H1 (cell line): ENCODE data around the gene PDCD10. TPM values are rescaled to one million over a fixed set of nuclear protein-coding genes. Genes with fewer than 3 reads are reported as not detected.
A peak's percentile ranks its signal among the peaks of the same experiment; 100 is the strongest.

ENCODE experiments used
- CTCF ChIA-PET: fragments of 300-600 bp; sonication (Branson Sonifier 250); formaldehyde crosslinking; loops from one replicate; lab custom pipeline; 2021; ENCODE audit not compliant: partially characterized antibody; lab: Charles Lee
- POLR2A ChIA-PET: fragments of 300-600 bp; sonication (Branson Sonifier 250); formaldehyde crosslinking; loops from one replicate; lab custom pipeline; 2021; ENCODE audit warnings: inconsistent platforms; ENCODE audit not compliant: partially characterized antibody; lab: Charles Lee
- DNase-seq, 2 experiments: peaks; one replicate each; pipeline versions ENCODE4 v3.0.0 to v3.0.0-alpha.2; 2010 to 2022; ENCODE audit warnings: low spot score in 2 of 2, low read depth in 1 of 2, mixed read lengths in 1 of 2
- FAIRE-seq: peaks from 2 replicates; lab custom pipeline; 2011; peaks lifted over from hg19 to GRCh38; lab: Jason Lieb, UNC
- H2AFZ ChIP-seq: 2 replicates; pipeline ENCODE4 v1.8.1; 2012; ENCODE audit warnings: low read length, inconsistent platforms
- H2AK5ac ChIP-seq: 2 replicates; pipeline ENCODE4 v1.6.1; 2013; ENCODE audit warnings: low read depth, low read length
- H2BK120ac ChIP-seq: replicated peaks from 2 replicates; pipeline ENCODE3; 2013; ENCODE audit warnings: low read depth, low read length, inconsistent platforms
- H2BK12ac ChIP-seq: 2 replicates; pipeline ENCODE4 v1.6.1; 2013; ENCODE audit warnings: low read depth, low read length
- H2BK15ac ChIP-seq: 2 replicates; pipeline ENCODE4 v1.6.1; 2013; ENCODE audit warnings: low read length
- H2BK20ac ChIP-seq: 2 replicates; pipeline ENCODE4 v1.6.1; 2013; ENCODE audit warnings: low read length
- H2BK5ac ChIP-seq: 2 replicates; pipeline ENCODE4 v1.6.1; 2013; ENCODE audit warnings: low read depth, low read length
- H3K14ac ChIP-seq: 2 replicates; pipeline ENCODE4 v1.6.1; 2013; ENCODE audit warnings: inconsistent platforms; ENCODE audit not compliant: insufficient read length
- H3K18ac ChIP-seq: 2 replicates; pipeline ENCODE4 v1.6.1; 2013; ENCODE audit warnings: low read length; ENCODE audit errors: extremely low read depth
- H3K23ac ChIP-seq: 2 replicates; pipeline ENCODE4 v1.6.1; 2013; ENCODE audit warnings: inconsistent platforms; ENCODE audit not compliant: insufficient read length
- H3K23me2 ChIP-seq: 2 replicates; pipeline ENCODE4 v1.6.1; 2013; ENCODE audit warnings: low read depth, low read length
- H3K27ac ChIP-seq: 2 replicates; pipeline ENCODE4 v1.6.1; 2011; ENCODE audit warnings: low read depth, low read length, inconsistent platforms
- H3K27me3 ChIP-seq, 4 experiments: replicated peaks in 1 of 4; 1 replicate in 1 of 4; 2 replicates in 3 of 4; pipeline versions ENCODE4 v1.6.1 to v1.8.1; 2011 to 2013; ENCODE audit warnings: low read length in 3 of 4, mild to moderate bottlenecking in 3 of 4, inconsistent platforms in 2 of 4, mixed read lengths in 2 of 4, moderate library complexity in 1 of 4; ENCODE audit not compliant: control insufficient read depth in 3 of 4, insufficient read depth in 3 of 4; ENCODE audit errors: extremely low read depth in 1 of 4
- H3K36me3 ChIP-seq, 4 experiments: 2 replicates each; pipeline versions ENCODE4 v1.6.1 to v1.8.1; 2011 to 2013; ENCODE audit warnings: mild to moderate bottlenecking in 4 of 4, low read length in 3 of 4, moderate library complexity in 2 of 4, control low read depth in 1 of 4, inconsistent platforms in 1 of 4; ENCODE audit not compliant: insufficient read depth in 4 of 4, control insufficient read depth in 2 of 4
- H3K4ac ChIP-seq: replicated peaks from 2 replicates; pipeline ENCODE3; 2013; ENCODE audit warnings: low read length, low read depth, mixed read lengths, inconsistent platforms; ENCODE audit not compliant: insufficient read length
- H3K4me1 ChIP-seq, 4 experiments: replicated peaks in 1 of 4; 1 replicate in 1 of 4; 2 replicates in 3 of 4; pipeline versions ENCODE4 v1.6.1 to v1.8.1; 2011 to 2013; ENCODE audit warnings: low read length in 3 of 4, inconsistent platforms in 2 of 4, mixed read lengths in 1 of 4; ENCODE audit not compliant: insufficient read depth in 4 of 4, control insufficient read depth in 3 of 4
- H3K4me2 ChIP-seq, 2 experiments: 2 replicates each; pipeline versions ENCODE4 v1.6.1 to v1.8.1; 2011 to 2013; ENCODE audit warnings: low read depth in 2 of 2, low read length in 2 of 2, control low read depth in 1 of 2, inconsistent platforms in 1 of 2, mild to moderate bottlenecking in 1 of 2; ENCODE audit not compliant: insufficient read depth in 1 of 2
- H3K4me3 ChIP-seq, 4 experiments: fragments of 200-600, 300-600 bp in 1 of 4; sonication (generic), shearing (Covaris generic), sonication (Bioruptor Twin) in 1 of 4; 2 replicates each; pipeline versions ENCODE4 v1.5.1 to v1.8.1; 2011 to 2016; ENCODE audit warnings: low read length in 4 of 4, low read depth in 3 of 4, control low read depth in 2 of 4, inconsistent platforms in 2 of 4, mild to moderate bottlenecking in 2 of 4, mixed read lengths in 1 of 4, moderate library complexity in 1 of 4; ENCODE audit not compliant: insufficient read depth in 2 of 4; ENCODE audit errors: extremely low read depth in 1 of 4
- H3K56ac ChIP-seq: replicated peaks from 2 replicates; pipeline ENCODE3; 2013; ENCODE audit warnings: low read depth, mild to moderate bottlenecking, mixed read lengths, low read length, inconsistent platforms; ENCODE audit not compliant: insufficient read length
- H3K79me1 ChIP-seq: 2 replicates; pipeline ENCODE4 v1.6.1; 2013; ENCODE audit warnings: low read depth, low read length, control low read depth
- H3K79me2 ChIP-seq, 2 experiments: 2 replicates each; pipeline versions ENCODE4 v1.6.1 to v1.8.1; 2012 to 2013; ENCODE audit warnings: low read length in 2 of 2, mild to moderate bottlenecking in 2 of 2, inconsistent platforms in 1 of 2; ENCODE audit not compliant: insufficient read depth in 2 of 2, control insufficient read depth in 1 of 2
- H3K9ac ChIP-seq, 4 experiments: replicated peaks in 1 of 4; 1 replicate in 1 of 4; 2 replicates in 3 of 4; pipeline versions ENCODE4 v1.6.1 to v1.8.1; 2011 to 2013; ENCODE audit warnings: low read depth in 3 of 4, low read length in 3 of 4, control low read depth in 2 of 4, mild to moderate bottlenecking in 2 of 4, moderate library complexity in 2 of 4, inconsistent platforms in 1 of 4; ENCODE audit errors: extremely low read depth in 1 of 4
- H3K9me3 ChIP-seq, 2 experiments: 2 replicates each; pipeline versions ENCODE4 v1.6.1 to v1.8.1; 2012 to 2013; ENCODE audit warnings: mild to moderate bottlenecking in 2 of 2, moderate library complexity in 2 of 2, control low read depth in 1 of 2, inconsistent platforms in 1 of 2, low read depth in 1 of 2, low read length in 1 of 2, mixed read lengths in 1 of 2; ENCODE audit not compliant: insufficient read depth in 2 of 2
- H4K20me1 ChIP-seq, 2 experiments: replicated peaks in 1 of 2; 2 replicates each; pipeline versions ENCODE3 to v1.8.1; 2011 to 2013; ENCODE audit warnings: inconsistent platforms in 2 of 2, low read length in 2 of 2, mild to moderate bottlenecking in 1 of 2; ENCODE audit not compliant: insufficient read depth in 2 of 2, control insufficient read depth in 1 of 2
- H4K5ac ChIP-seq: 2 replicates; pipeline ENCODE4 v1.6.1; 2013; ENCODE audit warnings: low read length, low read depth, mixed read lengths, inconsistent platforms; ENCODE audit not compliant: insufficient read length
- H4K8ac ChIP-seq: 2 replicates; pipeline ENCODE4 v1.8.0; 2013; ENCODE audit warnings: mild to moderate bottlenecking, moderate library complexity, low read length, inconsistent platforms; ENCODE audit not compliant: insufficient read depth; ENCODE audit errors: extremely low read depth
- H4K91ac ChIP-seq: replicated peaks from 2 replicates; pipeline ENCODE3; 2013; ENCODE audit warnings: low read length, mixed read lengths, inconsistent platforms; ENCODE audit not compliant: insufficient read length
- RAD21 ChIP-seq, 2 experiments: IDR thresholded peaks in 1 of 2; conservative IDR thresholded peaks in 1 of 2; 2 replicates each; pipeline ENCODE4 v1.6.1; 2011; ENCODE audit warnings: low read depth in 2 of 2, low read length in 2 of 2, improper control_type of control experiment in 1 of 2, inconsistent platforms in 1 of 2, mild to moderate bottlenecking in 1 of 2, moderate library complexity in 1 of 2
- SRF ChIP-seq: IDR thresholded peaks from 2 replicates; pipeline ENCODE4 v1.6.1; 2011; ENCODE audit warnings: mild to moderate bottlenecking, low read depth, low read length, moderate library complexity
- WGBS, 2 experiments: shearing (Covaris generic) in 1 of 2; methylation state at CpG; one replicate each; pipeline versions ENCODE4 v1.1.6 to v1.1.7; 2013 to 2015; ENCODE audit warnings: low lambda C conversion rate in 2 of 2, mixed read lengths in 2 of 2, inconsistent platforms in 1 of 2, low coverage in 1 of 2, missing lambda C conversion rate in 1 of 2; ENCODE audit not compliant: insufficient replicate concordance in 2 of 2, insufficient coverage in 1 of 2, insufficient read length in 1 of 2; ENCODE audit errors: extremely low coverage in 1 of 2, missing lambda C conversion rate in 1 of 2; 5-methylcytosine and 5-hydroxymethylcytosine counted together
- polyA plus RNA-seq, 7 experiments: library from polyadenylated mRNA; depleted of rRNA in 3 of 7; stranded (reverse) in 5 of 7; unstranded in 2 of 7; fragments of >200 nt in 5 of 7; fragments of 200-250 nt in 2 of 7; gene quantifications; 1 replicate in 5 of 7; 2 replicates in 1 of 7; 4 replicates in 1 of 7; pipeline versions ENCODE4 v1.2.1 to v1.2.3, GENCODE V29; 2011 to 2013; ENCODE audit warnings: missing spikeins in 2 of 7, mixed read lengths in 2 of 7
- total RNA-seq: library from RNA; stranded (reverse); fragmentation: NEBNext Ultra II Directional; extraction: Animal tissue kit (Norgen Biotek cat#: 25700); gene quantifications from 2 replicates; pipeline ENCODE4 v1.2.1, GENCODE V29; 2021
- TF ChIP-seq, protein P1 (sequence below), 3 experiments: IDR thresholded peaks; 1 replicate in 2 of 3; 2 replicates in 1 of 3; pipeline versions ENCODE4 v1.5.1 to v1.6.1; 2011; ENCODE audit warnings: low read length in 3 of 3, mild to moderate bottlenecking in 3 of 3, inconsistent platforms in 2 of 3, low read depth in 1 of 3, moderate library complexity in 1 of 3; ENCODE audit not compliant: insufficient read depth in 1 of 3; ENCODE audit errors: control extremely low read depth in 1 of 3

PDCD10 gene
- total and polyA plus RNA-seq, 2 of the 8 experiments (the other 6 are each of a cell fraction or from before 2014, with no cell fraction given): 52.0 to 76.6 TPM

DNA sequence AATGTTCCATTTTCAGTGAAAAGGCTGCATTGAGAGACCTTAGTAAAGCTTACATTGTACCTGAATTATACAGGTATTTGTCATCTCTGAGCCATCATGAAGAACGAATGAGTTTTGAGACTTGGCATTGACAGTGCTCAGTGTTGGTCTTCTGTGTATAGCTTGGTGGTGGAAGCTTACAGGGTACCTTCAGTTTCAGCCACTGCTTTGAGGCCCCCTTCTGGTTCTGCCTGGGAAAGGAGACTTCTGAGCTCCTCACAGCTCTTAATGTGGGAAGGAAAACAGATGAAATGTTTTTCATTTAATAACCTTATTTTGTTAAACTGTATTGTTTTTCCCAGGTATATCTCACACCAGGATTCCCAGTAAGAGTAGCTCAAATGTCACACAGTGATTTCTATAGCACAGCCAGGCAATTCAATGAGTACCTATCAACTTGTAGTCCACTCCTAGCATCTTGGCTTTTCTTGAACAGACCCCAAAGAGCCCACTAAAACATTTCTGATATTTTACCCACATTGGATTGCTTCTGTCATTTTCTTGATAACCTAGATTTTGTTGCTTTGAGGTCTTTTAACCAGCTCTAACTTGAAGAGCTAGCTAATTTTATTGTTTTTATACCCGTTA, 6.4 kb upstream of the PDCD10 start:
- no peaks in the 10 kb centered on the region for H3K27me3 ChIP-seq
- H2BK120ac ChIP-seq: no peak overlapping the region
- H3K4me2 ChIP-seq: no peak overlapping the region
- no peak overlapping the region for H3K4ac ChIP-seq
- no peak overlapping the region for H3K27ac ChIP-seq
- no peaks in the 10 kb centered on the region for H3K9me3 ChIP-seq
- ChIA-PET POLR2A (interaction anchor here (0.9 kb wide), 1 partner anchor 16 kb away, joined by 4 read pairs; no protein-coding TSS in a partner anchor), CTCF (interaction anchor here (0.5 to 3.4 kb wide), 32 partner anchors 9 to 530 kb away, joined by 3 to 18 read pairs (median 4); partner anchors contain the start of gene ZBBX)
- DNase-seq (no peak), FAIRE-seq (peak; percentile 89)
- WGBS, 2 experiments: 74% methylated on average over 2 of the region's 2 CpGs; no CpG with 5 or more reads in 1 of the 2 experiments
- H4K20me1 ChIP-seq: no peaks in the 10 kb centered on the region
- H2AK5ac ChIP-seq: no peak overlapping the region
- no peak overlapping the region for H2BK15ac ChIP-seq
- no peak overlapping the region for H4K91ac ChIP-seq
- no peak overlapping the region for H4K5ac ChIP-seq
- TF ChIP-seq RAD21 (IDR thresholded peaks at IDR 0.05 in 1 of 2, conservative IDR thresholded peaks at IDR 0.05 in 1 of 2; ENCODE audit: low read depth in 2 of 2, low read length in 2 of 2) (peak; percentile 74 to 76), SRF (no peak)
- TF ChIP-seq, protein P1, sequence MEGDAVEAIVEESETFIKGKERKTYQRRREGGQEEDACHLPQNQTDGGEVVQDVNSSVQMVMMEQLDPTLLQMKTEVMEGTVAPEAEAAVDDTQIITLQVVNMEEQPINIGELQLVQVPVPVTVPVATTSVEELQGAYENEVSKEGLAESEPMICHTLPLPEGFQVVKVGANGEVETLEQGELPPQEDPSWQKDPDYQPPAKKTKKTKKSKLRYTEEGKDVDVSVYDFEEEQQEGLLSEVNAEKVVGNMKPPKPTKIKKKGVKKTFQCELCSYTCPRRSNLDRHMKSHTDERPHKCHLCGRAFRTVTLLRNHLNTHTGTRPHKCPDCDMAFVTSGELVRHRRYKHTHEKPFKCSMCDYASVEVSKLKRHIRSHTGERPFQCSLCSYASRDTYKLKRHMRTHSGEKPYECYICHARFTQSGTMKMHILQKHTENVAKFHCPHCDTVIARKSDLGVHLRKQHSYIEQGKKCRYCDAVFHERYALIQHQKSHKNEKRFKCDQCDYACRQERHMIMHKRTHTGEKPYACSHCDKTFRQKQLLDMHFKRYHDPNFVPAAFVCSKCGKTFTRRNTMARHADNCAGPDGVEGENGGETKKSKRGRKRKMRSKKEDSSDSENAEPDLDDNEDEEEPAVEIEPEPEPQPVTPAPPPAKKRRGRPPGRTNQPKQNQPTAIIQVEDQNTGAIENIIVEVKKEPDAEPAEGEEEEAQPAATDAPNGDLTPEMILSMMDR (IDR thresholded peaks at IDR 0.05; ENCODE audit: control extremely low read depth in 1 of 3, insufficient read depth in 1 of 3, low read depth in 1 of 3, low read length in 3 of 3): peak; percentile 46 to 71 (median 57)
- H2BK20ac ChIP-seq: no peak overlapping the region
- H3K23me2 ChIP-seq: no peaks in the 10 kb centered on the region
- H3K4me1 ChIP-seq: no peaks in the 10 kb centered on the region
- no peak overlapping the region for H3K9ac ChIP-seq
- H3K36me3 ChIP-seq: no peaks in the 10 kb centered on the region; a peak in 1 of 8 replicates
- H2BK5ac ChIP-seq: no peak overlapping the region
- H3K18ac ChIP-seq: no peak overlapping the region
- no peak overlapping the region for H2AFZ ChIP-seq
- no peak overlapping the region for H3K14ac ChIP-seq
- H3K23ac ChIP-seq: no peak overlapping the region
- H2BK12ac ChIP-seq: no peak overlapping the region
- no peak overlapping the region for H4K8ac ChIP-seq
- H3K79me2 ChIP-seq: peaks cover 0 to 38% of the 10 kb centered on the region in 2 experiments; a peak in 2 of 4 replicates
- no peak overlapping the region for H3K56ac ChIP-seq
- H3K79me1 ChIP-seq: no peaks in the 10 kb centered on the region
- H3K4me3 ChIP-seq: no peak overlapping the region
